Measurements from ENCODE around the gene MYOF. TPM values are rescaled to one million over a fixed set of nuclear protein-coding genes. Genes with fewer than 3 reads are reported as not detected.

MYOF gene
- total RNA-seq, 1 donor from 2014 or later: 2.3 TPM

DNA sequence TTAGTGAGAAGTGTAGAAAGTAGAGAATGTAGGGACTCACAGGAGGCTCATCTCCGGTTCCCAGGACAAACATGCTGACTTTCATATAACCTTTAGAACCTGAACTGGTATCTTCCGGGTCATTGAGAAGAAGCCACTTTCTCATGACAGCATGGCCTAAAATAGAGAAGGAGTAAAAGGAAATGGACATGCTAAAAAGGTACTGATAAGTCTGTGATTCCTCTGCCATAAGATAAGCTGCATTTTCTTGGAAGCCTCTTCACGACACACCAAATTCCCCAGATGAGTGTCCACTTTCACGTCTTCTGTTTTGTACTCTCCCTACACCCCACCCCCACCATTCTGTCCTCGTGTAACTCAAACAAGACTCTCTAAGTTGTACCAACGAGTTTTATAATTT, 79.9 kb downstream of the MYOF start:
- intact Hi-C loops (cut with micrococcal nuclease): no loop called here

DNA sequence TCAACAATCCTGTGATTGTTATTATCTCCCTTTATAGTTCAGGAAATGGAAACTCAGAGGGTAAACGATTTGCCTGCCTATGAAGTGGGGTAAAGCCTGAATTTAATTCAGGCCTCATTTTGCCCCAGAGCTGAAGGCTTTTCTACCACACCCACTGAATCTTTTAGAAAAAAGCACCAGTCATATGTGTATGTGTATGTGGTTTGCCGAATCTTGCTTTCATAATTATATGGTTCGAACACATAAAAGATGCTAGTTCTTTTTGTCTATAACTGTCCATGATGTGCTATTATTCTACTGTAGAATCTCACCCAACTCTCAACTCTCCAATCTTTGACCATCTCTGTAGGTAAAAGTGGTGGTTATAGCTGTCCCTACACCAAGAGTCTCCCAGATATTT, 83.6 kb downstream of the MYOF start:
- intact Hi-C loops (cut with micrococcal nuclease): no loop called here

DNA sequence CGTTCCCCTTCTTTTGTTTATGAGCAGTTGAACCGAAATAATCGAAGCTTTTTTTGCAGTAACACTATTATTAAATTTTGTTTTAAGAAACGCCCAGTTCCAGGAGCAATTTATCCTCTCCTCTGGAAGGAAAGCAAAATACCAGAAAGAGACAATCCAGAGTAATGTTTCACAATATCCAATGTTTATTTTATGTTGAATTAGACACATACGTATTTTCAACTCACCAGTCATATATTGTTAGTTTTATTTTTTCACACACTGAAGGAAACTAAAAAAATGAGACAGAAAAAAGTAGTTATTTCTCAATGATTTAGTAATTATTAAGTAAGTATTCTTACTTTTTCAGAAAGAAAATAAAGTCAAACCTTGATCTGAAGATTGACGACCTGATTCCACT, 85.1 kb downstream of the MYOF start:
- intact Hi-C loops (cut with micrococcal nuclease): no loop called here

DNA sequence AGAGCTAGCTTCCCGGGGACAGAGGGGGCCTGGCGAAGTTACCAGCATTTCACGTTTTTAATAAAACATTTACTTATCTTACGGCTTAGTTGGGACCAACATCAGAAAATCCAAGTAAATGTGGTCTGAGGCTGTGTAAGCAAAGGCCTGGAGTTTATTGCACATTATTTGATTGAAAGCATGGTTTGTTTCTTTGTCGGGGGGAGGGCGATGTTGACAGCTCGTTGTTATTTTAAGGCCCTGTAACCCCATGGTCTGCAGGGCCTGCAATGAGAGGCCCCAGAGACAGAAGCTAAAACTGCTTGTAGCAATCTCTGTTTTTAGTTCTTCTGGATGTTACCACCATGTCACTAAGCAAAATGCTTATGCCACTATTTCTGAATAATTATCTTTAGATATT, 88.9 kb downstream of the MYOF start:
- intact Hi-C loops (cut with micrococcal nuclease): no loop called here

DNA sequence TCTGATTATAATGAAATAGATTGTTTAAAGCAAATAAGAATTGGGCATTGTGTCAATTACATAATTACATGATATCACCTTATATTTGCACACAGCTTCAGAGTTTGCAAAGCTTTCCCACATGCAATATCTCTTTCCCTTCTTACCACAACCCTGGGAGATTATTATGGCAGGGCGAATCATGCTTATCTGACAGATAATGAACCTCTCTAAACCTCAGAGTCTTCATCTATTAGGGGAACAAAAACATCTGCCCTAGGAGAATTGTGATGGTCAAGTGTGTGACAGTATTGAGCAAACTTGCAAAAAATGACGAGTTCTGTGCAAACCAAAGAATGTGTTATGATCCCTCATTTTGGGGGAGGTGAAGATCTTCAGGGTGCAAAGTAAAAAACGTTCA, 90.0 kb downstream of the MYOF start:
- intact Hi-C loops (cut with micrococcal nuclease): no loop called here

DNA sequence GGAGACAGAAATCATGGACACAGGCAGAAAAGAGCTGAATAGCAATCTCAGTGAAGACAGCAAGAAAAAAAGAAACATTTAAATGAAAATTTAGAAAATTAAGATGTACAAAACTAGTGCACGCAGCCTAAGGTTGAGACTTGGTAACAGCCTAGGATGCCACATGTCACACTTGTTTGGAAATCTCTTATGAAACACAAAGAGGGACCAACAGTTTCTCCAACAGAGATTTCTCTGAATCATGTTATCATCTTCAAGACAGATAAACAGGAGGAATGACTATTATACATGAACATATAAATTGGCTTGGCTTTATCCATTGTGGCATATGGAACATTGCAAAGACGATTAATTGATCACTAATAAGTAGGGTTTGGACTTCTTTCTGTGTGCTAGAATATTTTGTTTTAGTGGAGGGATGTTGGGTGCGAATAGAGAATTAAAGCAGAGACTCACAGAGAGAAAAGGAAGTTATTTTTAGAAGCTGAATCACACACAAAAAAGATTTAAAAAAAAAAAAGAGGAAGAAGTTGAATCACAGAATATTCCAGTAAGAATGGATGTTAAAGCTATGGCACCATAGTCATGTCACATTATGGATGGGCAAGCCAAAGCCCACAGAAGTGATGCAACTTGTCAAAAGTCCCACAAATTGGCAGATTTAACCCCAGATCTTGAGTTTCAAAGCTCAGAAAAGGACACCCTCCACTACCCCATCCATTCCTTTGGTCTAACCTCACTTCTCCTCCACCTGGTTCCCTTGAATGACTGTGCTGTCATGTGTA, 91.6 kb downstream of the MYOF start:
- intact Hi-C loops (cut with micrococcal nuclease): no loop called here

DNA sequence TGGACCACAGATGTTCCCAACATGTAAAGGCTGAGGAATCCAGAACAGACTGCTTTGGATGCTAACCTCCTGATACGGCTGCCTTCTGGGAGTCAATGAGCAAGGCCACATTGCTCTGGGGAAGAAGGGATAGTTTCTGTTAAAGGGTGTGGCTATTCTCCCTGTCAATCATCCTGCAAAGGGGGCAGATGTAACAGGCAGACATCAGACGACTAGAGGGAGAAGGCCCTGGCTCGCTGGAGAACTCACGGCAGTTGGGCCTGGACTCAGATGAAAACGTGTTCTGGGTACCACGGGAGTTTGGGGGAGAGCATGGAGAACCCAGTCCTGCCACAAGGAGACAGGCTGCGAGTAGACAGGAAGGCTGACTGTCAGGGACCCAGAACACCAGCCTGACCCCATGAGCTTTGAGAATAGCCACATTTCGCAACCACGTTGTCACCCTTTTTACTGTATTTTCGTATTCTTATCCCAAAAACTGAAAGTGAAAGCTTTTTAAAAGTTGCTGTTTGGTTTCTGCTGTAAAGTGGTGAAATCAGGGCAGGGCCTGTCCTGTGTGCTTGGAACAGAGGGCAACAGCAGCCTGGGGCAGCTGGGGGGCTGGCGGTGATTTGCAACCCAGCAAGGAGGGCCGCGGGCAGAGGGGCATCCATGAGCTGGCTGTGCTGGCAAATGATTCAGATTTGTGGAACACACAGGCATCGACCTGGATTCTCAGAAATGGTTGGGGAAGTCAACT, 95.3 kb downstream of the MYOF start:
- intact Hi-C loops (cut with micrococcal nuclease): no loop called here

DNA sequence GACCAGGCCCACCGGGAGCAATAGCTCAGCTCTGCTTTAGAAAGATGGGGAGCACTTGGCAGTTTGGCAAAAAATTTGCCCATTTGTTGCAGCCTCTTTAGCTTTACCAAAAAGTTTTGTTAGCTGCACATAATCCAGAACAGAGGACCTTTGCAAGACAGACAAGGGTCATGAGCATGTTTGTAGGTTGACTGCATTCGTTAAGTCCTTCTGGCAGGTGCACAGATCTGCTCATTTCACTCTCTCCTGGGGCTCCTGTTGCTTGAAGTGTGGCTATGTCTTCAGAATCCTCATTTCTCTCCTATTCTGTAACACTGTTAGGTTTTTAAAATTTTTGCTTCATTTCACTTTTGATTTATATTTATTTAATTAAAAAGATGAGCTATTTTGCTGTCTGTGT, 96.8 kb downstream of the MYOF start:
- intact Hi-C loops (cut with micrococcal nuclease): no loop called here

DNA sequence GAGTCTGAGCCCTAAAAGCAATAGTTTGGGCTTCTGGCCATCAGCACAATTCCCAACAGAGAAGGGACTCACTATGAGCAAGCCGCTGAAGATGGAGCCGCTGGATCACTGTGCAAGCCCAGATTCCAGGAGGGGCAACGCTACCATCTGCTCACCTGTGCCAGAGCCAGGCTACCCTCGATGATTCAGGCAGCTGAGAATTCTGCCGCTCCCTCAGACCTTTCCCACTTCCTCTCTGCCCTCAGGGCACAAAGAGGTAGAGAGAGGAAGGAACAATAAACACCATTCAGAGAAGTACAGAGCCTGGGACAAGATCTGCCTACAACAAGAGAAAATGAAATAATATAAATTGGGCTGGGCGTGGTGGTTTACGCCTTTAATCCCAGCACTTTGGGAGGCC, 98.1 kb downstream of the MYOF start:
- intact Hi-C loops (cut with micrococcal nuclease): no loop called here

DNA sequence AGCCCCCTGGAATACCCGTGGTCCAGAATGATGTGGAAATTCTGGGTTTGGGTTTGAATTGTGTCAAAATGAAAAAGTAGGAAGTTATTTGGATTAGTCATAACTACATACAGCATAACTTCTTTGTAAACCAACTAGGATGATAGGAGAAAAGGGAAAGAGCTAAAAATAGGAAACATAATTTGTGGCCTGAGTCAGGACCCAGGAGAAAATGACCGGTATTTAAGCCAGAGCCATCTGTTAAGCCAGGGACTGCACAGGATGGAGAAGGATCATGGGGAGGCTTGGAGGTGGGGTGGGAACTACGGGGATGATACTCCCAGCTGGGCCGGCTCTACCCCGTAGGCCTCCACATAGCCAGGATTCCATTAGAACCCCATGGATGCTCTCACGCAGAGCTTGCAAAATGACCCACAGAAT, 98.6 kb downstream of the MYOF start:
- intact Hi-C loops (cut with micrococcal nuclease): no loop called here

DNA sequence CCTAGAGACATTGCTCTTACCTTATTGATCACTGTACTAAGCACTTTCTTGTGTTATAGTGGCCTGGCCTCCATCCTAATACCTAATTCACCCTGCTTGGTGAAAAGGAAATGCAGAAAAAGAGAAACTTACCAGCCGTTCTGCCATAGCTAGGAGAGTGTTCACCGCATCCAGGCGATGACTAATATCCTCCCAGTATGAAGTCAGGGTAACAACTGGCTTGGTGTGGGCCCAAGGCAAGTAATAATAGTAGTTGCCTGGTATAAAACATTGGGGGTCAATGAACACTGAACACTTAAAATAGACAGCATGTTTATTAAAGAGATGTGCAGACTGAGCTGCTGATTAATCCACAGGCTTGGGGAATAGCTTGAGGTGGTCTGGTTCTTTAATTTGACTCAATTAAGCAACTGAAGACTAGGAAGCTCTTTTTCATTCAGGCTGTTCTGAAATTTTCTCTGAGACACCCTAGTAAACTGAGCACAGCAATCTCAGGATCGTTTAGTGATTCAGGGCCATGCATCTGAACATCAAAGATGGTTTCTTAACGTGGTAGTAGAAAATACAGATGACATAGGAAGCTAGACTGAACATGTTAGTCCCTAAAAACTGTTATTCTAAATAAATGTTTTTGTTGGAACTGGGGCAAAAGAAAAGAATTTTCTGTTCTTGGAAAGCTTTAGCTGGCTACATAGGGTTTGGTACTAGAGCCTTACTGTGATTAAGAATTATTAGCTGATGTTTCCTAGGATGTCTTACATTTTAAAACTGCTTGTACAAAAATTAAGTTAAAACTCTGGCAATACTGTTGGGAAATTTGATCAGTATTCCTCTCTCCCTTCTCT, 102.2 kb downstream of the MYOF start:
- intact Hi-C loops (cut with micrococcal nuclease): loop anchor here (2.0 to 10.0 kb wide), 3 partner anchors 33 to 515 kb away; partner anchors contain the start of genes FRA10AC1 and SLC35G1

DNA sequence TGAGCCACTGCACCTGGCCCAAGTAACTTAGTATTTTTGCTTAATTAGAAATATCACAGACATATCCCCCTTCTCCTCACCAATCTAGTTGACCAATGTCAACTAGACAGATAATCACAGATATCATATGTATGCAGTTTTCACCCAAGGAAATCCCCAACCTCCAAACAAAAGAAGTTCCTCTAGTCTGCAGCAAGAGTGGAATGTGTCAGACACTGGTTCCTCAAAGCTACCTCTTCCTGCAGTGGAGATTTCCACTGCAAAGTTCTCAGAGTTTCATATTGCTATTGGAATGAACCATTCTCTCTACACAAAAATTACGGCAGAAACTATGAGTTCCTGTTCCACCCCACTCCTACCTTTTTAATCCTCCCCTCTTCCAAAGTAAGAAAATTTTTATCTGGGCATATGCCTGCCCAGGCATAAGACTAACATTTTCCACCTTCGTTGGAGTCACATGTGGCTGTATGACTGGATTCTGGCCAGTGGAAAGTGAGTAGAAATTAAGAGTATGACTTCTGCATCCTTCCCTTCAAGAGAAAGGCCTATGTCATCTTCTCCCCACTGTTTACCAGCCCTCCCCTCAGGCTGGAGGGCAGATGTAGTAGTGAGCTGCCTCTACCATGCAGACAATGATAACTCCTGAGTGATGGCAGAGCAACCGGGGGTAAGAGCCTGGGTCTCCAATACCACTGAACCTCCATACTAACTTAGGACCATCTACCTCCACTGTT, 103.0 kb downstream of the MYOF start:
- intact Hi-C loops (cut with micrococcal nuclease): loop anchor here (2.0 to 10.0 kb wide), 3 partner anchors 34 to 516 kb away; partner anchors contain the start of genes FRA10AC1 and SLC35G1

DNA sequence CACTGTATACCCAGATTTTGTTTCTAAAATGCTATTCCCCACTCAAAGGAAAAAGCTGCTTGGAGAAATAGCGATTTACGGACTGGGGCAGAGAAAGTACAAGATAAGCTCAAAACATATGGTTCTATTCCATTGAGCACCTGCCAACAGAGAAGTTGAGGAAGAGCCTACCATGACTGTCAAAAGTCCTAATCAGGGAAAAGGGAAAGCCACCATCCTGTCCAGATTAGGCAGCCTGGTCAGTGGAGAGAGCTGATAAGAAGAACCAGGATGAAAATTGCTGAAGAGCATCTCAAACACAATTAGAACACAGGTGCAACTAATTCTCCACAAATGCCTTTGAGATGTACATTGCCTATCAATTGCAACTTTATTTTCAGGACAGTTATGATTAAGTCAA, 104.1 kb downstream of the MYOF start:
- intact Hi-C loops (cut with micrococcal nuclease): loop anchor here (2.0 to 10.0 kb wide), 3 partner anchors 35 to 517 kb away; partner anchors contain the start of genes FRA10AC1 and SLC35G1

DNA sequence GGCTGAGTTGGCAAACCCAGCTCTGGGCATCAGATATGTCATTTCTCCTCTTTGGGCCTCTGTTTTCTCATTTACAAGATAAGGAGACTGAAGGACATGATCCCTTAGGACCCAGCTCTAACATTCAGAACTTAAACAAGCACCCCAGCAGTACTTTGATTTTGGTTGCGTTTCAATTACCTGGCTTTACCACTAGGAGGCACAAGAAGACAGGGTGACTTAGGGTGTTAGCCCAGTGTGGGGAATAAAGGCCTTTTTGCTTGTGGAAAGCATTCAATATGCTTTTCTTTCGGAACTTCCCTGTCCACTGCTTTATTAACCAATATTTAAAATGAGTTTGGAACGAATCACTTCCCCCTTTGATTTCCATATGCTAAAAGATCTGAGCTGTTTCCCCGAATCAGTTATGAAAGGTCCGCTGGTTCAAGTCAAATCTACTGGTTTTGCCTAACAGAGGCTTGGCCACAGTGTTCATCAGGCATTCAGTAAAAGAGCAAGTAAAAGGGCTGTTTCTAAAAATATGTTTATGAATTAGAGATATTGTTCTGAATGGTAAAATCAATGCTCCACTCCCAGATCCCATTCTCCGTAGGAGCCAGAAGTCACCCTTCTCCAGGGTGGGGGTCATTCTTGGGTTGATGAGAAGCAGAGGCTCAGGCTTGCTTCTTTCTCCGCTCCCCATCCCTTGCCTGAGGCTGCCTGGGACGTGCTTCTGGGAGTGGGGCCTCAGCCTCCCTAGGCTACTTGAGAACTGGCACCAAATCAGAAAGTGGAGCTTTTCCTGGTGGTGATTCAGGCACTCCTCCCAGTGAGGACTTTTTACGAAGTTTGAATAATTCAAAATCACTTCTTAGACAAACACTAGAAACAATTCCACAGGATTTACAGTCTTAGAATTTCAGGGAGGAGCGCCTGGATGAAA, 105.5 kb downstream of the MYOF start:
- intact Hi-C loops (cut with micrococcal nuclease): loop anchor here (1.0 to 10.0 kb wide), 5 partner anchors 106 to 518 kb away; partner anchors contain the start of genes CEP55, FRA10AC1, MYOF and SLC35G1

DNA sequence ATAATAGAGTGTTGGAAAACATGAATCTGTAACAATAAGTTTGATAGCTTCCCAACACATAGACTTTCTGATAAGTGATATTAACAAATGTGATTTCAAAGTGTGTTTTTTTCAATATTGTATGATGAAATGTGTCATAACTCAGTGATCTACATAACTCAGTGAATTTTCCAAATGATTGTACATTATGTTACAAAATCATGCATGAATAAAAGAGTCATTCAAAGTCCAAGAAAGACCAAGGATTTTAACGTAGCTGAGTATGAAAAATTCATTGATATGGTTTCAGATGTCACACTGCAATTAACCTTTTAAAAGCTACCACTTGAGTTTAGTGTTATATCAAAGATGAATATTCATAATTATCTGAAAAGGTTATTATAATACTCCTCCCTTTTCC, 111.2 kb downstream of the MYOF start:
- intact Hi-C loops (cut with micrococcal nuclease): loop anchor here (10.0 kb wide), 1 partner anchor 524 kb away; the partner anchor contains the start of gene SLC35G1

DNA sequence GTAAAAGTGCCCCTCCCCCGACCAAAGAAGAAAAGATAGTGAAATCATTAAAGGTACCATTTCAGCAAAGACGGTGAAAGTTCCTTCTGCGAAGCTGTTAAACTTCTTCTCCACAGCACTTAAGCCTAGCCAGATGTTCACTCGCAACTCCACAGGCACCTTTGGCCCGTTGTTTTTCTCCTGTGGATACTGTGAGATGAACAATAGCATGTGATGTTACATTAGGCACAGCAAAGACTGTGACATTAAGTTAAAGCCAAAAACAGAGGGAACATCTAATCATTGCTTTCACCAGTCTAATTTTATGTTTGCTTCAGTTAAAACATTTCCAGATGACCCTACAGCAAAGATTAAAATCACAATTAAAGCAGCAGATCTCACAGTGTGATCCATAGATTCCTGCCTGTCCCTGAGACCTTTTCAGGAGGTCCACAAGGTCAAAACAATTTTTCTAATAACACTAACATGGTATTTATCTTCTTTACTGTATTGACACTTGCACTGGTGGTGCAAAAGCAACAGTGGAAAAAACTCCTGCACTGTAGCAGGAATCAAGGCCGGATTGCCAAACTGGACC, 112.5 kb downstream of the MYOF start:
- intact Hi-C loops (cut with micrococcal nuclease): loop anchor here (10.0 kb wide), 1 partner anchor 525 kb away; the partner anchor contains the start of gene SLC35G1

DNA sequence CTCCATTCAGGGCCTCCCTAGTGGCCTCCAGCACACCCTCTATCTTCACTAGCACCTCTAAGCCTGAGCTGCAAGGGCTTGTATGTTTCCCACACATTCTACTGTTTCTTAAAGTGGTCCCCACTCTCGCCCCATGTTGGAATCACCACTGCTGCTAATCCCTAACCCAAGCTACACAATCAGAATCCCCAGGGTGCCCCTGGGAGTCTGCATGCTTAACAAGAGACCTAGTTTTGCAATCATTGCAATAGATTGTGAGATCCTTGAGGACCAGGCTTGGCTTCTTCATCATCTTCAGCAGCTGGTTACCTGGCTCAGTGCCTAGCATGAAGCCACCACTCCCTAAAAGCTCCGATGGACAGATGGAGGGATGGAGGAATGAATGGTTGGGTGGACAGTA, 113.9 kb downstream of the MYOF start:
- intact Hi-C loops (cut with micrococcal nuclease): no loop called here

DNA sequence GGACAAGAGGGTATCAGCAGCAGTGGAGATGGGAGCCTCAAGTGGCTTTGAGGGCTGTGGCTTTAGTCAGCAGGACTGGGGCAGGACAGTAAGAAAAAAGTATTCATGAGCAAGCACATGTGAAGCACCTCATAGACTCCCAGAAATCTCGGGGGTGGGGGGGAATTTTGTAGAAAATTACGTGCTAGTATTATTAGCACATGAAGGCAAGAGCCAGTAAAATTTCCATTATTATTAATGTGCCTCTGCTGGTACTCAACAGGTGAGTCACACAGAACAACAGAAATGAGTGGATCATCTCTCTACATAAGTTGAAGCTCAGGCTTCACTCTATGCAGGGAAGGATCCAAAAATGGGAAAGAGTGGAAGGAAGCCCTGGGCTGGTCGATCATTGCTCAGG, 114.5 kb downstream of the MYOF start:
- intact Hi-C loops (cut with micrococcal nuclease): no loop called here

DNA sequence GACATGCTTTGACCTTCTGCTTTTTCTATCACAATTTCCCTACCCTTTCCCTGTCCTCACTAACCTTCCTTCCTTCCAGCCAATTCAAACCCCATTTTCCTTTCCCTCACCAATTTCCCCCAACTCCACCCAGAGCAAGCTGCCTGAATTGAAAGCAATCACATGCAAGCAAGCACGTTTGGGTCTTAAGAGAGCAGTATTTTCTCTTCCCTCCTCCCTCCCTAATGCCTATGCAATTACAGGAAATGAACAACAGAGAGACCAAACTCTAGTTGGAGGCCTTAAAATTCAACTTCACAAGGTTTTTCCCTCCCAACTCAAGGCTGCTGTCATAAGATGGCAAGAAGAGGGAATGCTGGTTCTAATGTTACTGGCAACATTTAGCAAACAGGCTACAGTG, 117.2 kb downstream of the MYOF start:
- intact Hi-C loops (cut with micrococcal nuclease): no loop called here
